ENCODE results near the gene WDR73. TPM values are rescaled to one million over a fixed set of nuclear protein-coding genes. Genes with fewer than 3 reads are reported as not detected.

The WDR73 gene
- total and polyA plus RNA-seq, 9 of the 15 experiments (the other 6 are each of a cell fraction or from before 2014, with no cell fraction given): 9.2 to 25.4 (median 21.7) TPM

DNA sequence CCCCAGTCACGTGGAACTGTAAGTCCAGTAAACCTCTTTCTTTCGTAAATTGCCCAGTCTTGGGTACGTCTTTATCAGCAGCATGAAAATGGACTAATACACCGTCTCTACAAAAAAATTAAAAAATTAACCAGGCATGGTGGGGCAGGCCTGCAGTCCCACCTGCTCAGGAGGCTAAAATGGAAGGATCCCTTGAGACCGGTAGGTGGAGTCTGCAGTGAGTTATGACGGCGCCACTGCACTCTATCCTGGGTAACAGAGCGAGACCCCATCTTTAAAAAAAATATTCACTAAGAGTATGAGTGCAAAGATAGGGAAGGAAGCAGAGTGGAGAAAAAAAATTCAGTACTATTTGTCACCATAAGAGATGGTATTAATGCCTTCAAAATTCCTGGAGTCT, 36.3 kb upstream of the WDR73 start:
- Histone ChIP-seq H2AFZ (ENCODE audit: low read depth, low read length) (no peak overlapping the region), H3K9ac (ENCODE audit: insufficient read depth in 1 of 2, low read depth in 2 of 2, low read length in 2 of 2) (no peak overlapping the region), H3K4me1 (replicated peaks in 1 of 2; ENCODE audit: control insufficient read depth in 2 of 2, insufficient read depth in 2 of 2, low read length in 2 of 2) (peaks cover 0 to 3% of the 10 kb centered on the region in 2 experiments; a peak in 1 of 5 replicates), H3K9me3 (replicated peaks; ENCODE audit: control insufficient read depth, insufficient read depth, low read depth, low read length) (no peaks in the 10 kb centered on the region), H4K20me1 (replicated peaks; ENCODE audit: control insufficient read depth, insufficient read depth, low read length) (no peaks in the 10 kb centered on the region), H3K4me3 (no peak overlapping the region), H3K27ac (ENCODE audit: extremely low read depth, low read depth, low read length) (no peak overlapping the region), H3K36me3 (ENCODE audit: control insufficient read depth, insufficient read depth, low read length) (peaks cover 63% of the 10 kb centered on the region), H3K9me1 (ENCODE audit: control insufficient read depth, insufficient read depth, low read length) (no peaks in the 10 kb centered on the region), H3K79me2 (ENCODE audit: control insufficient read depth, insufficient read depth, low read length) (peaks cover 53% of the 10 kb centered on the region), H3K4me2 (ENCODE audit: insufficient read depth, low read length) (no peak overlapping the region), H3K27me3 (ENCODE audit: control insufficient read depth in 2 of 2, insufficient read depth in 2 of 2, low read length in 2 of 2) (no peaks in the 10 kb centered on the region)
- in situ Hi-C loops (cut with MboI): no loop called here
- no peak for DNase-seq (ENCODE audit: extremely low read depth in 1 of 4, low spot score in 3 of 4)
- intact Hi-C loops (cut with micrococcal nuclease): no loop called here
- TF ChIP-seq, protein P1, sequence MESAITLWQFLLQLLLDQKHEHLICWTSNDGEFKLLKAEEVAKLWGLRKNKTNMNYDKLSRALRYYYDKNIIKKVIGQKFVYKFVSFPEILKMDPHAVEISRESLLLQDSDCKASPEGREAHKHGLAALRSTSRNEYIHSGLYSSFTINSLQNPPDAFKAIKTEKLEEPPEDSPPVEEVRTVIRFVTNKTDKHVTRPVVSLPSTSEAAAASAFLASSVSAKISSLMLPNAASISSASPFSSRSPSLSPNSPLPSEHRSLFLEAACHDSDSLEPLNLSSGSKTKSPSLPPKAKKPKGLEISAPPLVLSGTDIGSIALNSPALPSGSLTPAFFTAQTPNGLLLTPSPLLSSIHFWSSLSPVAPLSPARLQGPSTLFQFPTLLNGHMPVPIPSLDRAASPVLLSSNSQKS (CRISPR knock-in tag; IDR thresholded peaks at IDR 0.05): no peak
- TF ChIP-seq PCBP1 (IDR thresholded peaks at IDR 0.05; ENCODE audit: low read depth, low read length, poor library complexity, severe bottlenecking) (no peak), SMAD4 (CRISPR knock-in tag; conservative IDR thresholded peaks at IDR 0.05) (no peak), BDP1 (IDR thresholded peaks at IDR 0.05; ENCODE audit: insufficient read depth, insufficient read length) (no peak), GATAD2B (IDR thresholded peaks at IDR 0.05; ENCODE audit: borderline replicate concordance) (no peak), GTF2A2 (tag; IDR thresholded peaks at IDR 0.05) (no peak), ZNF57 (CRISPR knock-in tag; IDR thresholded peaks at IDR 0.05) (no peak), MED1 (CRISPR knock-in tag; IDR thresholded peaks at IDR 0.05; ENCODE audit: borderline replicate concordance) (no peak), JUNB (CRISPR knock-in tag; conservative IDR thresholded peaks at IDR 0.05) (no peak), BMI1 (IDR thresholded peaks at IDR 0.05; ENCODE audit: low read length) (no peak), RBM34 (IDR thresholded peaks at IDR 0.05; ENCODE audit: borderline replicate concordance, insufficient read depth, low read length) (no peak), PHF8 (IDR thresholded peaks at IDR 0.05; ENCODE audit: borderline replicate concordance, low read length) (no peak), MEF2A (IDR thresholded peaks at IDR 0.05; ENCODE audit: control insufficient read depth, low read depth, low read length) (no peak), CTBP1 (IDR thresholded peaks at IDR 0.05; ENCODE audit: borderline replicate concordance) (no peak), RCOR1 (IDR thresholded peaks at IDR 0.05; ENCODE audit: borderline replicate concordance in 1 of 2, low read depth in 2 of 2, low read length in 2 of 2) (no peak), ZNF140 (CRISPR knock-in tag; IDR thresholded peaks at IDR 0.05) (no peak), ZNF174 (CRISPR knock-in tag; IDR thresholded peaks at IDR 0.05) (no peak)
- TF ChIP-seq, protein P2, sequence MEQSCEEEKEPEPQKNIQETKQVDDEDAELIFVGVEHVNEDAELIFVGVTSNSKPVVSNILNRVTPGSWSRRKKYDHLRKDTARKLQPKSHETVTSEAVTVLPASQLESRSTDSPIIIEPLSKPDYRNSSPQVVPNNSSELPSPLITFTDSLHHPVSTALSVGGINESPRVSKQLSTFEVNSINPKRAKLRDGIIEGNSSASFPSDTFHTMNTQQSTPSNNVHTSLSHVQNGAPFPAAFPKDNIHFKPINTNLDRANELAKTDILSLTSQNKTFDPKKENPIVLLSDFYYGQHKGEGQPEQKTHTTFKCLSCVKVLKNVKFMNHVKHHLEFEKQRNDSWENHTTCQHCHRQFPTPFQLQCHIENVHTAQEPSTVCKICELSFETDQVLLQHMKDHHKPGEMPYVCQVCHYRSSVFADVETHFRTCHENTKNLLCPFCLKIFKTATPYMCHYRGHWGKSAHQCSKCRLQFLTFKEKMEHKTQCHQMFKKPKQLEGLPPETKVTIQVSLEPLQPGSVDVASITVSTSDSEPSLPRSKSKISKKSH (CRISPR knock-in tag; IDR thresholded peaks at IDR 0.05): no peak
- no peak for ATAC-seq
- POLR2A ChIA-PET: no interaction called here
- BruUV-seq (replicated peaks): TSS peak; percentile 13
- WGBS (ENCODE audit: insufficient coverage, low coverage, missing lambda C conversion rate): 94% methylated on average over 8 of the region's 8 CpGs
- FAIRE-seq: no peak
- CTCF ChIA-PET (ENCODE audit: low intra/inter-chr PET ratio): no interaction called here
